Stimulated activated CD4-positive, alpha-beta T cell treated with anti-CD3 and anti-CD28 coated beads, TNF-alpha, amount 100 ng/mL, for 24 hours (primary cell): ENCODE measurements around the gene ARHGAP24.

ENCODE experiments used
- DNase-seq, 3 experiments: peaks; one replicate each; pipeline ENCODE4 v3.0.0-alpha.2; 2020; ENCODE audit warnings: low read depth in 3 of 3

The ARHGAP24 gene

GRCh38 chr4:85579942-85580341 lies 105.0 kb downstream of the ARHGAP24 start:
- DNase-seq = no peak

GRCh38 chr4:85580489-85580888 lies 105.5 kb downstream of the ARHGAP24 start:
- no peak for DNase-seq

DNA sequence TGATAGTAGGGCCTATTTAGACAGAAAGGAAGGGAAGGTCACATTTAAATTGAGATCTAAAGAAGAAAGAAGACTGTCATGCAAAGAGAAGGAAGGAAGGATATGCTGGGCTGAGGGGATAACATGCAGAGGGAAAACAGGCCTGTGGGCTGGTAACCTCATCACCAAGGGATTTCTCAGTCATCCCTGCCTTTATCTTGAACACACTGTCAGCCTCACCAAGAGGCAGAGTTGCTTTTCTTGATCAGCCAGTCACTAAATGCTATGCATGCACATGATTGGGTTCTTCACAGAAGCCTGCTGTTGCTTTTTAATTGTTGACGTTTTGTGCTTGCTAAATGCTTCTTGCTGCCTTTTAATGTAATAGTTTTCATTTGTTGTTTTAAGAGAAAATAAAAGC lies 113.0 kb downstream of the ARHGAP24 start:
- DNase-seq = no peak

- no peak for DNase-seq
These were observed 116.6 kb downstream of the ARHGAP24 start for GRCh38 chr4:85591406-85592098.

- DNase-seq = no peak
These were observed 120.3 kb downstream of the ARHGAP24 start for GRCh38 chr4:85595098-85595775.

- no peak for DNase-seq
These were observed 121.0 kb downstream of the ARHGAP24 start for GRCh38 chr4:85595796-85596559.

GRCh38 chr4:85598936-85599335 lies 124.0 kb downstream of the ARHGAP24 start:
- DNase-seq = no peak

DNA sequence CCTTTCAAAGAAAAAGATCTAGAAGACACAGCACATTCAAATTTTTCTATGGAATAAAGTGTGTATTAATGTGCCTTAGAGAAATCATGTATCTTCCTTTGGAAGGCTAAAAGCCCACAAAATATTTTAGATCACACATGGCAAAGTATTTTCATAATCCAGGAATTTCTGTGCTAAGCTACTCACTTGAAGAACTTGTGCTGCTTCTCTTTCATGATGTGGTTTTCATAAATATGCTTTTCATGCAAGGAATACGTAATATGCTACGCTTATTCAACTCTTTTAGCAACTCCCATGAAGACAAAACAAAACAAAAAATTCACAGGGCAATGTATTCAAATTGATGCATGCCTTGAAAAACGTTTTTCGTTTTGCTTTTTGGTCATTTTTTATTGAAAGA lies 125.6 kb downstream of the ARHGAP24 start:
- DNase-seq = no peak

GRCh38 chr4:85603437-85604336 lies 128.7 kb downstream of the ARHGAP24 start:
- no peak for DNase-seq

DNA sequence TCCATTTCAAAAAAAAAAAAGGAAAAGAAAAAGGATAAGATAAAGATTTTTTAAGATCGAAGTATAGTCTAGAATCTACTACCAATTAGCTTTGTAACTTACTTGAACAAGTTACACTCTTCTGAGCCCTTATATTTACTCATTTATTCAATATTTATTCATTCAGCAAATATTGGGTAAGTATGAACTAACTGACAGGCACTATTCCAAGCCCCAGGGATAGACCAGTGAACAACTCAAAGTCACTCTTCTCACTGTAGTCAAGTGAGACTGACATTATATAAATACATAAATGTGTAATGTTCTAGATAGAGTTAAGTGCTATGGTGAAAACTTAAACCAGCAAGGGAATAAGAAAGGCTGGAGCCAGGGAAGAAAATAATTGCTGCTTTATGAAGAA lies 131.6 kb downstream of the ARHGAP24 start:
- DNase-seq = no peak

DNA sequence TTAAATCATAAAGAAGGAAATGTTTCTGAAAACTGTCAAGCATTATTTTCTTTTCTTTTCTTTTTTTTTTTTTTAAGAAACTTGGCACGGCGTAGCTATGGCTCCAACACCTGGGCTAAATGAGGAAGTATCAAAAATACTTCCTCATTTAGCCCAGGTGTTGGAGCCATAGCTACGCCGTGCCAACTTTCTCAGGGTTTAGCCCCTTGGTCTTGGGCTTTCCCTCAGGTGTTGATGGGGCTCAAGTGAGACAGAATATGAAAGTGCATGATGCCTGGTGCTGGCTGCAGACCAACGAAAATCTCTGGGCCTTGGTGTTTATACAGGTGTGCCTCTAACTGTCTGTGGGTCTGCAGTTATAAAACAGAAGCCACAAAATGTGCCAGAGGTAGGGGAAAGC lies 132.7 kb downstream of the ARHGAP24 start:
- no peak for DNase-seq

GRCh38 chr4:85610450-85610849 lies 135.5 kb downstream of the ARHGAP24 start:
- no peak for DNase-seq

- DNase-seq = no peak
These were observed 136.7 kb downstream of the ARHGAP24 start for GRCh38 chr4:85611661-85612060.

DNA sequence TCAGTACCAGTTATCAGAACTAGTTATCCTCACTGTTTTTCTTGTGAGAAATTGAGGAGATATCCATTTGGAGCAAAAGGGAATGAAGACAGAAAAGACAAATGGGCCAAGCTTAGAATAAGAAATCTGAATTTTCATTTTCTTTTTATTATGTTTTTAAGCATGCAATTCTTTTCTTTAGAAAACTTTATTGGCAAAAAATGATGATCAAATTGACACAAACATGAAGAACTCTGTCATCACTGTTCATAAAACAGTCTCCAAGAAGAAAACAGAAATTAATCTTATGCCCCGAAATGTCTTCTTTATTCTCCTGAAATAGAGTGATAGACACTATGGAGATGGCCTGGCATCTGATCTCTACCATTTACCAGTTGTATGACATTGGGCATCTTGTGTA lies 139.0 kb downstream of the ARHGAP24 start:
- no peak for DNase-seq

DNA sequence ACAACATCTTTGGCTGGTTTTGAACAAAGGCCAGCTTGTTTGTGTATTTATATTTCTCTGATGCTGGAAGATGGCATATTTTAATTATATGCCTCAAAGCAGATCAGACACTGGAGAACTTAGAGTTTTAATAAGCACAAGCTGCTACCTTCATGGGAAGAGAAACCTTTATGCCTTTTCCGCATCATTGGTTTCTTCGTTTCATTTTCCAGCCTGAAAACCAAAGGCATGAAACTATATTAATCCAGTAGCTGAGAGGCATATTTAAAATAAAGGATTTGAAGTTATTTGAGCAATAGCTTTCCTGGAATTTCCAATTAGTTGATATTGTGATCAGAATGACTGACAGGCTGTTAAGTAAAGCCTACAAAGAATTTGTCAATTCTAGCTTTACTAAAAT lies 141.0 kb downstream of the ARHGAP24 start:
- DNase-seq = no peak

- no peak for DNase-seq
These were observed 142.3 kb downstream of the ARHGAP24 start for GRCh38 chr4:85617202-85617601.

- DNase-seq = no peak
These were observed 158.0 kb downstream of the ARHGAP24 start for GRCh38 chr4:85632981-85633380.

GRCh38 chr4:85637778-85638177 lies 162.8 kb downstream of the ARHGAP24 start:
- no peak for DNase-seq

- no peak for DNase-seq
These were observed 165.0 kb downstream of the ARHGAP24 start for GRCh38 chr4:85639946-85640345.

DNA sequence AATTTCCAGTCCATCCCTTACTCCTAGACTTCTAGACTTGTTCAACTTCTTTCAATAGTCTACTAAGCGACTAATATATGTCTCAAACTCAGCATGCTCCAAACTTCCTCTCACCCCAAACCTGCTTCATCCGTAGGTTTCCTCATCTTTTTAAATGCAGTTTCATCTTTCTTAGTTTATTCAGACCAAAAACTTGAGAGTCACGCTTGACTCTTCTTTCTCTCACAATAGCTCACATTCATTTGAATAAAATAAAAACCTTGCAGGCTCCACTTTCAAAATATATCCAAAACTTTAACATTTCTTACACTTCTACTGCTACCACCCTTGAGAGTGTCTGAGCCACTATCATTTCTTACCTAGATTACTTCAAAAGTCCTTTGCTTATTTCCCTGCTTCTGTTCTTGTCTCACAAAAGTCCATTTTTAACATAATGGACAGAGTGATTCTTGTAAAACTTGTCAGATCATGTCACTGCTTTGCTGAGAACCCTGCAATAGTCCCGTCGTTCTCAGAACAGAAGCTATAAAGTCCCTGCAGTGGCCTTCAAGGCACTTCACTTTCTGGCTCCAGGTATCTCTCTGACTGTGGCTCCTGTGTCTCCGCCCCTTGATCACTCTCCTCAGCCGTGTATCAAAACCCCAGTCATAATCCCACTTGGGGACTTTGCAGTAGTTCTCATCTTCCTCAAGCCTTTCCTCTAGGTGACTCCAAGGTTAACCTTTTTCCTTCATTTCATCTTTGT lies 167.6 kb downstream of the ARHGAP24 start:
- DNase-seq = no peak

GRCh38 chr4:85644061-85644460 lies 169.1 kb downstream of the ARHGAP24 start:
- no peak for DNase-seq
